C4-2B (cell line): ENCODE measurements around the gene P2RY4.
"Not testable (repeated sequence)": the region's sequence is repeated elsewhere in the genome, so short reads cannot be mapped to it uniquely, and the experiment has no call there.

Experiments
- H3K27ac ChIP-seq: fragments of 450-650 bp; 2 replicates; pipeline ENCODE4 v1.5.1; 2017
- ZFX ChIP-seq: fragments of 450-650 bp; IDR thresholded peaks from 2 replicates; pipeline ENCODE4 v1.6.1; 2017
- TF ChIP-seq, protein P1 (sequence below): fragments of 450-650 bp; conservative IDR thresholded peaks from 2 replicates; pipeline ENCODE4 v1.5.1; 2017; ENCODE audit warnings: mild to moderate bottlenecking

P2RY4 gene

DNA sequence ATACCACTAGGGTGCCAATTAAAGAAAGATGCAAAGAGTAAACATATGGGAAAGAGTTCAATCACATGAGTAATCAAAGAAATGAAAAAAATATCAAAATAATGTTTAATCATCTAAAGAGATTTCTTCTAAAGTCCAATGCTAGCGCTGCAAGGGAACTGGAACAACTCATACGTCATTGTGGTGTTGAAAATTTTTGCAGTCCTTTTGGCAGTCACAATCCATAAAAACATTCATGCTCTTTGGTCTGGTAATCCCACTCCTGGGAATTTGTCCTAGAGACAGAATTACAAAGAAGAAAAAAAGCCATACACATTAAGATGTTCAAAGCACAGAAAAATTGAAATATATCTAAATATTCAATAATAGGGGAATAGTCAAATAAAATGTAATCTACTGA is 4.6 kb downstream of the P2RY4 start:
- no peak for TF ChIP-seq ZFX
- TF ChIP-seq, protein P1, sequence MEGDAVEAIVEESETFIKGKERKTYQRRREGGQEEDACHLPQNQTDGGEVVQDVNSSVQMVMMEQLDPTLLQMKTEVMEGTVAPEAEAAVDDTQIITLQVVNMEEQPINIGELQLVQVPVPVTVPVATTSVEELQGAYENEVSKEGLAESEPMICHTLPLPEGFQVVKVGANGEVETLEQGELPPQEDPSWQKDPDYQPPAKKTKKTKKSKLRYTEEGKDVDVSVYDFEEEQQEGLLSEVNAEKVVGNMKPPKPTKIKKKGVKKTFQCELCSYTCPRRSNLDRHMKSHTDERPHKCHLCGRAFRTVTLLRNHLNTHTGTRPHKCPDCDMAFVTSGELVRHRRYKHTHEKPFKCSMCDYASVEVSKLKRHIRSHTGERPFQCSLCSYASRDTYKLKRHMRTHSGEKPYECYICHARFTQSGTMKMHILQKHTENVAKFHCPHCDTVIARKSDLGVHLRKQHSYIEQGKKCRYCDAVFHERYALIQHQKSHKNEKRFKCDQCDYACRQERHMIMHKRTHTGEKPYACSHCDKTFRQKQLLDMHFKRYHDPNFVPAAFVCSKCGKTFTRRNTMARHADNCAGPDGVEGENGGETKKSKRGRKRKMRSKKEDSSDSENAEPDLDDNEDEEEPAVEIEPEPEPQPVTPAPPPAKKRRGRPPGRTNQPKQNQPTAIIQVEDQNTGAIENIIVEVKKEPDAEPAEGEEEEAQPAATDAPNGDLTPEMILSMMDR, result no peak
- no peak overlapping the region for H3K27ac ChIP-seq

DNA sequence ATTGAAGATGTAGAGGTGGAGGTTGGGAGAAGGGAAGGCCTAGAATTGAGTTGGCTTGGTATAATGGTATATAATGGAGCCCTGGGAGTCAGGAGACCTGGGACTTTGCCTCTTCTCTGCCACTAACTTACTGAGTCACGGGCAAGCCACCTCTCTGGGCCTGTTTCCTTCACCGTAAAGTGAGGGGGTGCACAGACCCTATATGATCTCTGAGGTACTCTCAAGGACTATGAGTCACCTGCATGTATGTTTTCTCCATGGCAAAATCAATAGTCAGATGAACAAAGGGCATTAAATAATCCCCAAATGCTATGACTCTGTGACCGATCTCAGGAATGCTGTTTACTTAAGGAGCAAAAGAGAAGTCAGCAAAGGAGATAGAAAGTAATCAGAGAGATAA is 5.1 kb downstream of the P2RY4 start:
- no peak overlapping the region for H3K27ac ChIP-seq
- TF ChIP-seq, protein P1, result no peak
- no peak for TF ChIP-seq ZFX

DNA sequence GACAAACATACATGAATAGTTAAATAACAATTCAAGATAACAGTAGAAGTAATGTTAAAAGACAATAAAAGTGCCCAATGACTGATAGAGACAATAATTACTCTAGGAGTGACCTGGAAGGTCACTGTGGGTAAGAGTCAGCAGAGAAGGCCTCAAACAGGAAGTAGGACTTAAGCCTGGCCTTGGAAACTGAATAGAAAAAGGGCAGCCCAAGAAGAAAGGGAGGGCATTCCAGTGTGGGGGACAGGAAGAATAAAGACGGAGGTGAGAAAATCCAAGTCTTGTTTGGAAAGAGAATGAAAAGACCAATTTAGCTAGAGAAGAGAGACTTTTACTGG is 6.0 kb downstream of the P2RY4 start:
- no peak overlapping the region for H3K27ac ChIP-seq
- TF ChIP-seq, protein P1, result no peak
- TF ChIP-seq ZFX, result no peak

DNA sequence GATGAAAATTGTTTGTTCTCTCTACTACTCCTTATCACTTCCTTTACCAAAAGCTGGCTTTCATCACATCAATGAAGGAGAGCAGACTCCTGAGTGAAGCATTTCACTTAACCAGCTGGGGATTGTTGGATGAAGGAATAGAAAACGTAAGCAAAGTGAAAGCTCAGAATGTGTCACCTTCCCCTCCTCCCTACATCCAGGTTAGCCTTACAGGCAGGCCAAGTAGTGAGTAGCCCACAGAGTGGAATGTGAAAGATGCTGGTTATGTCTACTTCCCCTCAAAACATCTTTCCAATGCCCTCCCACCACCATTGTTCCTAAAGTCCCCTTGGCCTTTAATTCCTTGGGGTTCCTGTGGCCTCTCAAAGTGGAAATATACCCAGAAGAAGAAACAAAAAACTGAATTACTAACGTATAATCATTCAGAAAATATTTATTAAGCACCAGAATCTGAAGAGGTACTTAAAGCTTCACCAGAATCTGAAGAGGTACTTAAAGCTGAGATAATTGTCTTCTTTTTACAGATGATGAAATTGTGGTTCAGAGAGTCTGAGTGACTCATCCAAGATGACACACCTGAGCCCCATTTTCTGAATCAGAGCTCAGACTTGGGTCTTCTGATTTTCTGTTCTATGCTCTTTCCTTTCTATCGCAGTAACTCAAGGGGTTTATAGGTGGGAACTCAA is 6.5 kb downstream of the P2RY4 start:
- TF ChIP-seq ZFX, result no peak
- TF ChIP-seq, protein P1, result no peak
- H3K27ac ChIP-seq, result no peak overlapping the region

DNA sequence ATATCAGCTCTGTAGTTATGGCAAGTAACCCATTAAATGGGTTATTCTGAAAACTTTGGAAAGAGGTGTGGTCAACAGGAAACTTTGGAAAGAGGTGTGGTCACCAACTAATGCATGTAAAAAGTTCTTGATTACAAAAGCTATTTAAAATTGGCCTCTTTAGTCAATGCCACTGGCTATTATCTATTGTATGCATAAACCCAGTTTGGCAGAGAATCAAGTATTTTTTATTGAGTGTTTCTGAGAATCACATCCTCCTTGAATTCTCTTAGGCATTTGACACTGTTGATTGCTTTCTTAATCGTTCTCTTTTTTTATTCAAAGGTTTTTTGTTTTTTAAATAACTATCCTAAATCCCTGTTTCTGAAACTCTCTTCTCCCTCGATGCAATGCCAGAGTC is 7.5 kb downstream of the P2RY4 start:
- TF ChIP-seq, protein P1, result no peak
- no peak for TF ChIP-seq ZFX
- H3K27ac ChIP-seq, result no peak overlapping the region

DNA sequence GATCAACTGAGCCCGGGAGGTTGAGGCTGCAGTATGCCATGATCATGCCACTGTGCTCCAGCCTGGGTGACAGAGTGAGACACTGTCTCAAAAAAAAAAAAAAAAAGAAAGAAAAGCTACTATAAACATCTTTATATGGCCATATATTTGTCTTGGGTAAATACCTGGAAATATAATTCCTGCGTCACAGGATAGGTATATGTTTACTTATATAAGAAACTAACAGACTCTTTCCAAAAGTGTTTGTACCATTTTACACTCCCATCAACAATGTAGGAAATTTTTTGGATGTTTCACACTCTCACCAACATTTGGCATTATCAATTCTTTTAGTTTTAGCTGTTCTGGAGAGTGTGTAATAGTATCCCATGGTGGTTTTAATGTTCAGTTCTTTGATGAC is 12.8 kb downstream of the P2RY4 start:
- H3K27ac ChIP-seq, result peak overlapping the region; percentile 56; the same call in 1 of the 2 replicates
- TF ChIP-seq, protein P1, result no peak
- TF ChIP-seq ZFX, result no peak

DNA sequence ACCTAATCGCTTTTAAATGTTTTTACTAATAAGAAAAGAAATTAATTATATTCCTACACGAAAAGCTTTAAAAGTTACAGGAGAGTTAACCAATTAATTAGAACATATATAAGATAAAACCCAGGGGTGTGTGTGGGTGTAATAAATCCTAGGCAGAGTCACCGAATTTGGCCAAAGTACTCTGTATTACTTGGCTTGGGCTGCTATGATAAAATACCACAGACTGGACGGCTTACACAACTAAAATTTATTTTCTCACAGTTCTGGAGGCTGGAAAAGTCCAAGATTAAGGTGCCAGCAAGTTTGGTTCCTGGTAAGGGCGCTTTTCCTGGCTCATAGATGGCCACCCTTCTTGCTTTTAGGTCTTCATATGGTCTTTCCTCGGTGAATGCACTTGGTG is 15.1 kb downstream of the P2RY4 start:
- TF ChIP-seq, protein P1, result no peak
- no peak for TF ChIP-seq ZFX
- no peak overlapping the region for H3K27ac ChIP-seq

DNA sequence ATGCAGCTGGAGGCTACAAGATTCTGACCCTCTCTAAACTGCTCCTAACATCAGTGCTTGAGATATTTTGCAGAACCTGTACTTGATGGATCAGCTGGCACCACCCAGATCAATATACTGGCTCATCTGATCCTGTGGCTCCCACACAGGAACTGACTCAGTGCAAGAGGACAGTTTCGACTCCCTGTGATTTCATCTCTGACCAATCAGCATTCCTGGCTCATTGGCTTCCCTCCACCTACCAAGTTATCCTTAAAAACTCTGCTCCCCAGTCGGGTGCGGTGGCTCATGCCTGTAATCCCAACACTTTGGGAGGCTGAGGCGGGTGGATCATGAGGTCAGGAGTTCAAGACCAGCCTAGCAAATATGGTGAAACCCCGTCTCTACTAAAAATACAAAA is 16.4 kb downstream of the P2RY4 start:
- H3K27ac ChIP-seq, result not testable (repeated sequence)
